Memory B cell (primary cell): ENCODE measurements around the gene CNPY1.

ENCODE experiments used
- ATAC-seq: fragments of 150-1000 bp; cut with Tn5 transposase; 2 replicates; pipeline ENCODE4 v1.10.0; 2021; ENCODE audit warnings: low read depth, mild to moderate bottlenecking, moderate library complexity
- DNase-seq, 2 donors: peaks; one replicate each; pipeline ENCODE4 v3.0.0; 2022; ENCODE audit warnings: low spot score in 2 of 2
- H3K27ac Mint-ChIP-seq: one replicate; pipeline ENCODE4 v1.8.0; 2022; ENCODE audit warnings: mild to moderate bottlenecking, moderate library complexity, mixed read lengths
- H3K27me3 Mint-ChIP-seq: one replicate; pipeline ENCODE4 v1.8.0; 2022; ENCODE audit warnings: mixed read lengths
- H3K36me3 Mint-ChIP-seq: one replicate; pipeline ENCODE4 v1.8.0; 2022; ENCODE audit warnings: mild to moderate bottlenecking, mixed read lengths
- H3K4me1 Mint-ChIP-seq: one replicate; pipeline ENCODE4 v1.8.0; 2022; ENCODE audit warnings: mixed read lengths
- H3K4me3 Mint-ChIP-seq: one replicate; pipeline ENCODE4 v1.8.0; 2022; ENCODE audit warnings: mild to moderate bottlenecking, moderate library complexity, mixed read lengths
- H3K9me3 Mint-ChIP-seq: one replicate; pipeline ENCODE4 v1.8.0; 2022; ENCODE audit warnings: mixed read lengths

CNPY1 gene

DNA sequence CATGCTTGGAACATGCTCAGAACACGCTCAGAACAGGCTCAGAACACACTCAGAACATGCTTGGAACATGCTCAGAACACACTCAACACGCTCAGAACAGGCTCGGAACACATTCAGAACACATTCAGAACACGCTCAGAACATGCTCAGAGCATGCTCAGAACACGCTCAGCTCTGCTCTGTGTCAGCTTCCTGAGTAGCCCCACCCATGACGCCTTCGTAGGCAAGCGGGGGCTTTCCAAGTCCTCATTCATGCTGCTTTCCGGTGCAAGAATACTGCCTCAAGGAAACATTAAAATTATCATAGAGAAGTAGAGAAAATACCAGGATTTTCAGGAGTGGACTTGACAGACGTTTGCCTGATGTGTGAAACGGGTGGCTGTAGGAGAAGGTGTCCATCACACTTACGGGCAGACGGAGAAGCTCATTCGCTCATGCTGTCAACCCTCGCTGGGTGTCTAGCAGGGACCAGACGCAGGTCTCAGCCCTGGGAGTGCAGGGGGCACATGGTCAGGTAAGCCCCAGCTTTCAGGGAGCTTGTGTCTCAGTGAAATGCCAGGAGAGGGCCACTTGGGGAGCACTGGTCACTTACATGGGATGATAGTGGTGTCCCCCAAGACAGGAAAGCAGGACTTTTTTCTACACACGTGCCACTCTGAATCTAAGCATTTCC lies 63.7 kb downstream of the CNPY1 start:
- Mint-ChIP-seq H3K4me1 (peaks cover 9% of the 10 kb centered on the region), H3K27ac (peak overlapping the region; percentile 95), H3K4me3 (peak overlapping the region; percentile 75), H3K27me3 (peaks cover 7% of the 10 kb centered on the region), H3K9me3 (no peaks in the 10 kb centered on the region), H3K36me3 (peaks cover 2% of the 10 kb centered on the region)
- DNase-seq: peak in 1 of 2 donors; percentile 28
- ATAC-seq: peak; percentile 93

DNA sequence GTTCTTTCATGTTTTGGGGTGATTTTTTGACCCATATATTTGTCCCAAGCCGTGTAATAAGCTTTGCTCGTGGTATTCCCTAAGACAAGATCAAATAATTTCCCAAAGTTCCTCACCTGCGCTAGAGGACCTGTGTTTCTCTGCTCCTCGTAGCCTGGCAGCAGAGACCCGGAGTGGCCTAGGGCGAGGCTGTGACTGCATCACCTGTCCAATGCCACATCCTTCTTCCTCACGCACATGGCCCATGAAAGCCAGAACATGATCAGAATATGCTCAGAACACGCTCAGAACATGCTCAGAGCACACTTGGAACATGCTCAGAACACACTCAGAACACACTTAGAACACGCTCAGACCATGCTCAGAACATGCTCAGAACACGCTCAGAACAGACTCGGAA lies 64.6 kb downstream of the CNPY1 start:
- no peak for DNase-seq
- Mint-ChIP-seq H3K4me3 (peak overlapping the region; percentile 43), H3K4me1 (peaks cover 9% of the 10 kb centered on the region), H3K27me3 (peaks cover 7% of the 10 kb centered on the region), H3K27ac (peak overlapping the region; percentile 95), H3K36me3 (peaks cover 2% of the 10 kb centered on the region), H3K9me3 (no peaks in the 10 kb centered on the region)
- ATAC-seq: no peak

DNA sequence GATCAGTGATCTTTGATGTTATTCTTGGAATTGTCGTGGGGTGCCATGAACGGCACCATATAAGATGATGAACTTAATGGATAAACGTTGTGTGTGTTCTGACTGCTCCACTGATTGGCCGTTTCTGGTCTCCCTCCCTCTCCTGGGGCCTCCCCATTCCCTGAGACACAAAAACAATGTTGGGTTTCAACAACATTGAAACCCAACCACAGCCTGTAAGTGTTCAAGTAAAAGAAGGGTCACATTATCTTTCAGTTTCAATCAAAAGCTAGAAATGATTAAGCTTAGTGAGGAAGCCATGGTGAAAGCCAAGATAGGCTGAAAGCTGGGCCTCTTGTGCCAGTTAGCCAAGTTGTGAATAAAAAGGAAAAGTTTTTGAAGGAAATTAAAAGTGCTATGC lies 68.9 kb downstream of the CNPY1 start:
- H3K9me3 Mint-ChIP-seq: no peaks in the 10 kb centered on the region
- peaks cover 7% of the 10 kb centered on the region for H3K36me3 Mint-ChIP-seq
- peaks cover 37% of the 10 kb centered on the region for H3K27me3 Mint-ChIP-seq
- H3K27ac Mint-ChIP-seq: no peak overlapping the region
- ATAC-seq: no peak
- H3K4me3 Mint-ChIP-seq: no peak overlapping the region
- peaks cover 8% of the 10 kb centered on the region for H3K4me1 Mint-ChIP-seq
- no peak for DNase-seq

DNA sequence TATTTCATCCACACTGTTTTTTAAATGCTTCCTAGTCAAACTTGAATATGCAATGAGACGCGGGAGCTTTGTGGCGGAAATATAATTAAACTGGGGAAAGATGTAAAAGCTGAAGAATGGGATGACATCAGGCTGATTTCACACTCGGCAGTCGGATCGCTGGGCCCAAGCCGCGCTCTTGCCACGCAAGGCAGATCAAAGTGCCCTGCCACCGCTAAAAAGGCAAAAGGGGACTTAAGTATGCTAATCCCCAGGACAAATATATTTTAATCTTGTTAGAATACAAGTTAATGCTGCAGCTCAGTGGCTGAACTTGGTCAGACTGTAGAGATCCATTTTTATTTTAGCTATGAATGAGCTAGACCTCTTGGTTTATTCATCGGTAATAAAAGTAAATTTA lies 74.6 kb downstream of the CNPY1 start:
- Mint-ChIP-seq H3K4me1 (peaks cover 2% of the 10 kb centered on the region), H3K9me3 (no peaks in the 10 kb centered on the region), H3K4me3 (no peak overlapping the region), H3K36me3 (peaks cover 5% of the 10 kb centered on the region), H3K27me3 (peaks cover 48% of the 10 kb centered on the region), H3K27ac (no peak overlapping the region)
- DNase-seq: no peak
- ATAC-seq: no peak

DNA sequence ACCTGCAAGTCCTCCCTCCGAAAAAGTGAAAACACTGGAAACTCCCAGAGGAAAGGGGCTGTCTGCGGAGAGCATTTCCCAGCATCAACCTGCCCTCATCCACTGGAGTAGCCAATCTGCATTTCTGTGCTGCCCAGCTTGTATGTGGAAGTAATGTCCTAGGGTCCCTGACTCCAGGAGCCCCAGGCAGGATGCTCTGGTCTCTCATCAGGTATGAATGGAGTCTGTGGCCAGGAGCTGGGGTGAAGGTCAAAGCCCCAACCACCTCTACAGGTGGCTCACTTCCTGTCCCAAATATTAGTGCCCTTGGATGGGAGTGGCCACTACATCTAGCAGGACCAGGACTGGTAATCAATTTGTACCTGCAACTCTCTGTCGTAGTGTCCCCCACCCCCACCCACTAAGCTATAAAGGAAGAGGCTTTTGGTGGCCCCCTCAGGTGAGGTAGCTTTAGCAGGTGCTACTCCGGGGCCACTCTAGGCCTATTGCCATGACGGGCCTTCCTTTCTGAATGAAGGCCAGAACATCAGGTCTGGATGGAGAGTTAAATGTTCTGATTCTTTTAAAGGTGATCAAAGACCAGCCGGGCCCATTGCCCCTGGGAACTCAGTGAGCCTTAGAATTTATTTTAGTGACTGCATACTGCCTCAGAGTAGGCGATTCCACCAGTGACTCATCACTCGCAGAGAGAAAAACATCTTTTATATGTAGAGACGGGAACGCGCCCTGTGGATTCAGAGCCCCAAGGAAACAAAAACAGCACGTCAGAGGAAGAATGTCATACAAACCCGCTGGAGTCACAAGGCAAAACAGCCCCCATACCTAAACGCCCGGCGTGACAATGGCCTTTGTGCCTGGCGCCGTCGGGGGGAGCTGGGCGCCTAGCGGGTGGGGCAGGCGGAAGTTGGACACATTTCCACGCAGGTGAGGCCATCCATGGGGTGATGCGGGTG lies 75.4 kb downstream of the CNPY1 start:
- Mint-ChIP-seq H3K27ac (no peak overlapping the region), H3K36me3 (peaks cover 5% of the 10 kb centered on the region), H3K4me3 (no peak overlapping the region), H3K27me3 (peaks cover 42% of the 10 kb centered on the region), H3K4me1 (peaks cover 2% of the 10 kb centered on the region), H3K9me3 (no peaks in the 10 kb centered on the region)
- no peak for ATAC-seq
- DNase-seq: no peak

DNA sequence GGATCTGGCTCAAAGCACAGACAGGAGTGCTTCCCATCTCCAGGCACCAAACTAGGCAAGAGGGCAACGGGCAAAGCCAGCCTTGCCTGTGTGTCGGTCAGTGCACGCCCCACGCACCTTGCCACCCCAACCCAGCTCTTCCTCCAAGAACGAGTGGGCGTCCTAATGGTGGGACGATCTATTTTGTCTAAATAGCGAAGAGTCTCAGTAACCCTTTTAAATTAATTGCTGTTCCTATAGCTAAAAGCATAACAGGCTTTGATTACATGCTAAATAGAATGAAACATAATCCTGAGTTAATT lies 76.2 kb downstream of the CNPY1 start:
- Mint-ChIP-seq H3K36me3 (peaks cover under 1% of the 10 kb centered on the region), H3K27ac (no peak overlapping the region), H3K4me1 (peaks cover 2% of the 10 kb centered on the region), H3K27me3 (peaks cover 36% of the 10 kb centered on the region), H3K9me3 (no peaks in the 10 kb centered on the region), H3K4me3 (no peak overlapping the region)
- no peak for ATAC-seq
- DNase-seq: no peak

DNA sequence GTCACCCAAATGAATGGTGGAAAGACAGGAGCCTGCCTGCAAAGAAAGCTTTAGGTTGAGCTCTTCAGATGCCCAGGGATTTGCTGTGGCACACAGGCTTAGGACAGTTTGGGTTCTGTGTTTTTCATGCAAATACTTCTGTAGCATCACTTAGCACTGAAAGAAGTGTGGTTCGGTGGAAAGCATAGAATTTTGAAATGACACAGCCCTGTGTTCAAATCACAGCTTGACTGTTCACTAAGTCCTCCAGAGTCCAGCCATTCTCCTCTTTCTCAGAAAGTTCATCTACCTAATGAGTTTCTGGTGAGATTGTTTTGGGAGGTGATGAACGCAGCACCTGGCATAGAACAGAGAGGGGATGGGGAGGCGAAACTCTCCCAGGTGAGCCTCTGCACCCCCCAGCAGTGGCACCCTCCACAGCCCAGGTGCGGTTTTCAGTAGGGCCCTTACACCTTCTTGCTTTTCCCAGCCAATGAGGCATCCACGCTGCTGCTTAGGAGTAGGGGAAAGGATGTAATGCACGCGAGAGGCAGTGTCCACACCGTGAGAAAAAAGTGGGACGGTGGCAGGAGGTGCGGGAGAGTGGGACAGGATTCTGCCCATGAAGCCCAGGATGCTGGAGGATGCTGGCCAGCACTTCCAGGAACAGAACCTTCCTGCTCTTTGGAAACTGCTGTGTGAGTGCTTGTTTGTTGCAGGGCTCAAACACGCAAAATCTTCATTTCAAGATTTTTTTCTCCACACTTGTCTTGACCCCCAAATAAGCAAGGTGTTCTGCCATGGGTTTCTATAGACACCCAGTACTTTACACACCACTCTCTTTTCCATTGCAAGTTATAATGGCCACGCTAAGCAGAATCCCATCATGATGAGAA lies 76.8 kb downstream of the CNPY1 start:
- Mint-ChIP-seq H3K4me1 (peaks cover 2% of the 10 kb centered on the region), H3K36me3 (no peaks in the 10 kb centered on the region), H3K4me3 (no peak overlapping the region), H3K27me3 (peaks cover 33% of the 10 kb centered on the region), H3K27ac (no peak overlapping the region), H3K9me3 (no peaks in the 10 kb centered on the region)
- ATAC-seq (no peak), DNase-seq (no peak)

DNA sequence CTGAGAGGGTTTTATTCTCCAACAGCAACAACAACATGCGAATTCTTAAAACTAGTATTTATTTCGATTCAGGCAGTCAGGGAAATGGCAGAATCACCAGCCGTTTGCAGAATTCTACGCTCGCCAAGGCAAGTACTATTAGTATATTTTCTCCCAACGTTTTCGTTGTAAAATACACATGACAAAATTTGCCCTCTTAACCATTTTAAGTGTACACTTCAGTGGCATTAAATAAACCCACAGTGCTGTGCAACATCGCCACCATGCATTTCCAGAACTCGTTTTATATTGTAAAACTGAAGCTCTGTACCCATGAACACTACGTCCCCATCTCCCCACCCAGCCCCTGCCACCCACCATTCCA lies 77.6 kb downstream of the CNPY1 start:
- H3K4me3 Mint-ChIP-seq: peak overlapping the region; percentile 53
- no peaks in the 10 kb centered on the region for H3K36me3 Mint-ChIP-seq
- peaks cover 28% of the 10 kb centered on the region for H3K27me3 Mint-ChIP-seq
- H3K27ac Mint-ChIP-seq: peak overlapping the region; percentile 53
- H3K9me3 Mint-ChIP-seq: no peaks in the 10 kb centered on the region
- ATAC-seq (no peak), DNase-seq (no peak)
- H3K4me1 Mint-ChIP-seq: peaks cover 2% of the 10 kb centered on the region

DNA sequence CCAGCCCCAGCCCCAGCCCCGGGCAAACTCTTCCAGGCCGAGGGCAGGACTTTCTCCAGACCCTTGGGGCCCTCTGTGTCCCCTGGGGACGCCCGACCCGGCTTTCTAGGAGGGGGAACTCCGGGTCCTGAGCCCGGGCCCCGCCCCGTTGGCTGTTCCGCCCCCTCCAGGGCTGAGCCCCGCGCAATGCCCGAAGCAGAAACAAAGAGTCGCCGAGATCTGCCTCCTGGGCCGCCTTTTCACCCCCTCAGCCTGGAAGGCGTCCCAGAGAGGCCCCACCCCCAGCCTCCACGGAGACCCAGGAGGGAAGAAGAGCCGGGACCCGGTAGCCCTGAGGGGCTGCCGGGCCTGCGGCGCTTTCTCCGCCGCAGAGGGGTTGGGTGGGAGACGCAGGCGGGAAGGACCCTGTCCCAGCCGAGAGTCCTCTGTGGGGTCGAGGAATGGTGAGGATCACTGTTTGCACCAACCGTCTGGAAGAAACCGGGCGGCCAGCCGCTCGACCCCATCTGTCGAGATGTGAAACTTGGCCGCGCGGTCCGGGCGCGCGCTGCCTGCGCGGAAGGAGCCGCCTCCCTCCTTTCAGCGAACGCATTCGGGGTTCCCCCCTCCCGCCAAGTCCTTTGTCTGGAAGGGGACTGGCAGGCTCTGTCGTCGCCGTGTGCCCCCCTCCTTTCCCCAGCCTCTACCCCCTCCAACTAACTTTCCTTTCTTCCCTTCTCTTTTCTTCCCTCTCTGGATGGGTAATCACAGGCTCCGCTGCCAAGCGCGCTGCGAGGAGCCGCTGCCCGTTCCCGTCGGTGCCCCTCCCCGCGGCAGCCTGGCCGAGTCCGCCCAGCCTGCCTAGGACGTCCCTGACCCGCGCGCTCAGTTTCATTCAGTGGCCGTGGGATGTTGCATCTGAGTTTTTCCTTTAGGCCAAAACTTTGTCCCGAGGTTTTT lies 78.2 kb downstream of the CNPY1 start:
- DNase-seq (peak in 1 of 2 donors; percentile 40), ATAC-seq (peak; percentile 59)
- H3K4me1 Mint-ChIP-seq: peaks cover 4% of the 10 kb centered on the region
- H3K36me3 Mint-ChIP-seq: peaks cover 2% of the 10 kb centered on the region
- peaks cover 27% of the 10 kb centered on the region for H3K27me3 Mint-ChIP-seq
- H3K9me3 Mint-ChIP-seq: no peaks in the 10 kb centered on the region
- H3K27ac Mint-ChIP-seq: peak overlapping the region; percentile 53
- H3K4me3 Mint-ChIP-seq: peak overlapping the region; percentile 53

DNA sequence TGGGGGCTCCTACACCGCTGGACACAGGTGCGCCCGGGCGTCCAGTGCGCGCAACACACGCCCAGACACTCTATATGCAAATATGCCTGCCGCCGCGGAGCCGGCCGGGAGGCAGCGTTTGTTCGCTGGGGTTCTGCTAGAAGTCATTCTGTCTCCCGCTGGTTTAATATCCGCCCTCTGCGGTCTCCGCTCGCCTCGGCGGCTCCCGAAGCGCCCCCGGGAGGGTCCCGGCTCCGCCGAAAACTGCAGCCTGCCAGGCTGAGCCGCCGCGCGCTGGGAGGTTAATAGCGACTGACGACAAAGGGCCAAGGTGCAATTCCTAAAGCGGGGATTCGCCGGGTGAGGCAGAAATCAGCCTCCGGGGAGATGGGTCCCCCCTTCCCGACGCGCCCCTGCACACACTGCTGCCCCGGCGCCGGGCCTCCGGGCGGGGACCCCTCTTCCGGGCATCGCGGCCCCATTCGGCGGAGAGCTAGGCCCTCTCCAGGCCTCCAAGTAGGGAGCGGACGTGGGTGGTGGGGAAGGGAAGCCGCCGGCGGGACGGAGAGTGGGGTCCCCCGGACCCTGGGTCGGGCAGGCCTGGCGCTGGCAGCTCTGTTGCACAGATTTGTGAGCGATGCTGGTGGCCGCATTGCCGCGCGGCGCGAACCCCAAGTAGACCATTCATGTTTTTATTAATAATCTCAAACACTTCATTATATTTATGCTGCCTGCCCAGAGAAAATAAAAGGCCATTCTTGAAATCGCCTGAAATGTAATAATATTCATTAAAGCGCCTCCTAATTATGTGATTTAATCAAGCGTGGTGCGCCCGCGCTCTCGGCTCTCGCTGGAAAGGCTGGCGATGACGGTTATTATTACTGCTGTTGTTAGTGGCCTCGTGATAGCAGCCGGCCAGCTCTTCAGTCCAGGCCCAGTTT lies 79.3 kb downstream of the CNPY1 start:
- Mint-ChIP-seq H3K27me3 (peaks cover 26% of the 10 kb centered on the region), H3K9me3 (no peaks in the 10 kb centered on the region), H3K4me1 (peaks cover 2% of the 10 kb centered on the region), H3K4me3 (peak overlapping the region; percentile 14), H3K36me3 (peaks cover 2% of the 10 kb centered on the region), H3K27ac (no peak overlapping the region)
- ATAC-seq (peak; percentile 29), DNase-seq (peak in 1 of 2 donors; percentile 53)

DNA sequence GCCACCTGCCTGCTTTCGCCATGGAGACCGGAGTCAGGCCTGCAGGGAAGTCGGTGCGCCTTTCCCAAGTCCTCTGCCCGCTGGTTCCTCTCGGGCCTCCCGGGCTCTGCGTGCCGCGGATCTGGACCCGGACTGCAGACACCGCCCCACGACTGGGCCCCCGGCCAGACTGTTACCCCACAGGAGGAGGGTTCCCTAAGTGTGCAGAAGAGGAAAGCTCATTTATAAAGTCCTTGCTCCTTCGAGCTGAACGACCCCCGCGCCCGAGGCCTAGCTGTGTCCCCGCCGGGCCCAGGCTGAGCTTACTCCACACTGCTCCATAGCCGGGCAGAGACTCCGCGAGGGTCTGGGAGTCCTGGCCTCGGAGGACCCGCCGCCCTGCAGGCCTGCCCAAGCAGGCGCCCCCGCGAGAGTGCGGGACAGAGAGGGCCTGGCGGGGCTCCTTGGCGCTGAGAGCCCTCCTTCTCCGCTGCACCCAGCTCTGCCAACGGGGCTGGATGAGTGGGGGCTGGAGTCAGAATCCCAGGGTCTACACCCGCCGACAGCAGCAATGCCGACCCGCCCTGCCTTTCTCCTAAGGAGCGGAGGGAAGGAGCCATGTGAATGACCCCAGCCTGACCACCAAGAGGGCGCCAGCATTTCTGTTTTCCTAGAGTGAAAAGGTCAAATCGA lies 80.1 kb downstream of the CNPY1 start:
- no peak overlapping the region for H3K27ac Mint-ChIP-seq
- DNase-seq (no peak), ATAC-seq (no peak)
- peaks cover 29% of the 10 kb centered on the region for H3K27me3 Mint-ChIP-seq
- no peaks in the 10 kb centered on the region for H3K9me3 Mint-ChIP-seq
- peaks cover 2% of the 10 kb centered on the region for H3K36me3 Mint-ChIP-seq
- peaks cover 2% of the 10 kb centered on the region for H3K4me1 Mint-ChIP-seq
- peak overlapping the region; percentile 14 for H3K4me3 Mint-ChIP-seq

DNA sequence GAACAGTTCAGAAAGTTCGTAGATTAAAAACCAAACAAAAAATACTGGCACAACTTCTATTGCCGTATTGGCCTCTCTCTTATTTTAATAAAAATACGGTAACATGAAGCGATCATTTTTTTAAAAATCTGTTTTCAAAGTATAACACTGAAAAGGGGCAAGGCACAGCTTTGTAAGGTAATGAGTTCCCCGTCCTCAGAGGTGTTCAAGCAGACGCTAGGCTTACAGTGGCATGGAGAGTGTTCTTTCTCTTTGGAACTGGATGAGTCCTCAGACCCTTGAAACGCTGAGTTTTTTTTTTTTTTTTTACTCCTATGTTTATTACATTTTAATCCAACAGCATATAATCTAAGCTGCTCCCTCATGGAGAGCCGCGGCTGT lies 80.6 kb downstream of the CNPY1 start:
- H3K27me3 Mint-ChIP-seq: peaks cover 32% of the 10 kb centered on the region
- H3K27ac Mint-ChIP-seq: no peak overlapping the region
- DNase-seq (no peak), ATAC-seq (no peak)
- H3K4me3 Mint-ChIP-seq: no peak overlapping the region
- peaks cover 2% of the 10 kb centered on the region for H3K4me1 Mint-ChIP-seq
- no peaks in the 10 kb centered on the region for H3K9me3 Mint-ChIP-seq
- peaks cover 2% of the 10 kb centered on the region for H3K36me3 Mint-ChIP-seq
